Lower lobe of right lung (tissue), 2 donors: ENCODE measurements around the gene CPT1A. TPM values are rescaled to one million over a fixed set of nuclear protein-coding genes. Genes with fewer than 3 reads are reported as not detected.
A peak's percentile ranks its signal among the peaks of the same experiment; 100 is the strongest.

Source experiments
- ATAC-seq, 2 donors: fragments of 200-7000 bp; cut with Tn5 transposase; one replicate each; pipeline ENCODE4 v1.9.1; 2020 to 2022; ENCODE audit warnings: mild to moderate bottlenecking in 2 of 2, moderate library complexity in 2 of 2
- DNase-seq: peaks from one replicate; pipeline ENCODE4 v3.0.0-alpha.2; 2020
- H3K27ac ChIP-seq: fragments of 200-600 bp; one replicate; pipeline ENCODE4 v1.8.0; 2022
- H3K27me3 ChIP-seq: fragments of 200-600 bp; one replicate; pipeline ENCODE4 v1.8.0; 2022; ENCODE audit warnings: low read depth
- H3K36me3 ChIP-seq: fragments of 200-600 bp; one replicate; pipeline ENCODE4 v1.8.0; 2022; ENCODE audit warnings: mild to moderate bottlenecking
- H3K4me1 ChIP-seq: fragments of 200-600 bp; one replicate; pipeline ENCODE4 v1.8.0; 2022
- H3K4me3 ChIP-seq: fragments of 200-600 bp; one replicate; pipeline ENCODE4 v1.8.0; 2022; ENCODE audit warnings: mild to moderate bottlenecking
- H3K9me3 ChIP-seq: fragments of 200-600 bp; one replicate; pipeline ENCODE4 v1.8.0; 2022
- intact Hi-C: fragments of 100-400 bp; cut with DNase I; formaldehyde crosslinking; loops from one replicate; pipeline ENCODE4 v1.11.0; 2022
- total RNA-seq: library from RNA; stranded (reverse); fragmentation: NEBNext Ultra II Directional; extraction: Animal tissue kit (Norgen Biotek cat#: 25700); gene quantifications from one replicate; pipeline ENCODE4 v1.2.1, GENCODE V29; 2021
- TF ChIP-seq, protein P1 (sequence below): fragments of 200-600 bp; IDR thresholded peaks from one replicate; pipeline ENCODE4 v1.8.0; 2022; ENCODE audit warnings: antibody characterized with exemption, mild to moderate bottlenecking
- donor health status: DM: no; HTN: yes; CAD: no; lungs with severe emphysema.

The CPT1A gene
- total RNA-seq, 1 donor from 2014 or later, result 88.4 TPM

DNA sequence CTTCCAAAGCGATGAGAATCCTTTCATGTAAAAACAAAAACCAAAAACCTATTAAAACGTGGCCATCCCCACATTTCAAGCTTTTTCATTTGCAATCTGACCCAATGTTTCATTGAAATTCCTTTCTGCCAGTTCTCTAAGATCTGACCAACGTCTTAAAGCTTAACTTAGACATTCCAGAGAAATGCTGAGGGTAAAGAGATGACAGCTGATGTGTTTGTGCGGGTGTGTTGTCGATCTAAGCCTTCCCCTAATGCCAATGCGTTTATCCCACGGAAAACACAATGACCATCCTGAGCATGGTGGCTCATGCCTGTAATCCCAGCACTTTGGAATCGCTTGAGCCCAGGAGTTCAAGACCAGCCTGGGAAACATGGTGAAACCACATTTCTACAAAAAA lies 84.0 kb downstream of the CPT1A start:
- no peak overlapping the region for H3K4me3 ChIP-seq
- intact Hi-C loops, result no loop called here
- H3K27me3 ChIP-seq, result no peaks in the 10 kb centered on the region
- H3K4me1 ChIP-seq, result no peaks in the 10 kb centered on the region
- no peak for DNase-seq
- H3K36me3 ChIP-seq, result peaks cover 82% of the 10 kb centered on the region
- H3K9me3 ChIP-seq, result no peaks in the 10 kb centered on the region
- no peak for ATAC-seq
- TF ChIP-seq, protein P1, sequence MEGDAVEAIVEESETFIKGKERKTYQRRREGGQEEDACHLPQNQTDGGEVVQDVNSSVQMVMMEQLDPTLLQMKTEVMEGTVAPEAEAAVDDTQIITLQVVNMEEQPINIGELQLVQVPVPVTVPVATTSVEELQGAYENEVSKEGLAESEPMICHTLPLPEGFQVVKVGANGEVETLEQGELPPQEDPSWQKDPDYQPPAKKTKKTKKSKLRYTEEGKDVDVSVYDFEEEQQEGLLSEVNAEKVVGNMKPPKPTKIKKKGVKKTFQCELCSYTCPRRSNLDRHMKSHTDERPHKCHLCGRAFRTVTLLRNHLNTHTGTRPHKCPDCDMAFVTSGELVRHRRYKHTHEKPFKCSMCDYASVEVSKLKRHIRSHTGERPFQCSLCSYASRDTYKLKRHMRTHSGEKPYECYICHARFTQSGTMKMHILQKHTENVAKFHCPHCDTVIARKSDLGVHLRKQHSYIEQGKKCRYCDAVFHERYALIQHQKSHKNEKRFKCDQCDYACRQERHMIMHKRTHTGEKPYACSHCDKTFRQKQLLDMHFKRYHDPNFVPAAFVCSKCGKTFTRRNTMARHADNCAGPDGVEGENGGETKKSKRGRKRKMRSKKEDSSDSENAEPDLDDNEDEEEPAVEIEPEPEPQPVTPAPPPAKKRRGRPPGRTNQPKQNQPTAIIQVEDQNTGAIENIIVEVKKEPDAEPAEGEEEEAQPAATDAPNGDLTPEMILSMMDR, result no peak
- H3K27ac ChIP-seq, result no peak overlapping the region

GRCh38 chr11:68756171-68756766 lies 85.4 kb downstream of the CPT1A start:
- Histone ChIP-seq H3K4me3 (no peak overlapping the region), H3K27me3 (no peaks in the 10 kb centered on the region), H3K27ac (no peak overlapping the region), H3K36me3 (peaks cover 67% of the 10 kb centered on the region), H3K4me1 (peaks cover 5% of the 10 kb centered on the region), H3K9me3 (no peaks in the 10 kb centered on the region)
- ATAC-seq (no peak), DNase-seq (no peak)
- intact Hi-C loops, result no loop called here
- TF ChIP-seq, protein P1, result no peak

DNA sequence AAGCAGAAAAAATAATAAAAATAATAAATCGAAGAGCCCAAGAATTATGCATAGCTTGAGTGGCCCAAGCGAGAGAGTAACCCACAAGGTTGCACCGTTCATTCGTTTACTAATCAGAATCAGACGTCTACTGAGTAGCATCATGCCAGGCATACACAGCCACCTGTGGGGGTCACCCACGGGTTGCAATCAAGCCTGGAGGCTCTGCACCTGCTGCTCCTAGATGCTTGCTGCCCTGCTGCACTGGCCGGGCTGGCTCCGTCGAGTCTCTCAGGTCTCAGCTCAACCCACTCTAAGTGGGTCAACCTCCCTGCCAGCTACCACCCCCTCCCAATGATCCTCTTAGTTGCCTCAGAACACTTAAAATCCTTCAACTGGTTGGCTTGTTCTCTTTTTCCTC lies 88.4 kb downstream of the CPT1A start:
- peaks cover 38% of the 10 kb centered on the region for H3K36me3 ChIP-seq
- ATAC-seq, result no peak
- H3K27me3 ChIP-seq, result no peaks in the 10 kb centered on the region
- H3K4me1 ChIP-seq, result peaks cover 5% of the 10 kb centered on the region
- TF ChIP-seq, protein P1, result no peak
- H3K9me3 ChIP-seq, result no peaks in the 10 kb centered on the region
- H3K4me3 ChIP-seq, result no peak overlapping the region
- no peak overlapping the region for H3K27ac ChIP-seq
- intact Hi-C loops, result no loop called here
- no peak for DNase-seq

- H3K4me1 ChIP-seq, result peaks cover 5% of the 10 kb centered on the region
- no peak within 1 kb of the TSS for H3K27ac ChIP-seq
- intact Hi-C loops, result no loop called here
- peak within 1 kb of the TSS; percentile 37 for H3K4me3 ChIP-seq
- DNase-seq (peak; percentile 94), ATAC-seq (peak; percentile 96 to 97)
- peaks cover 18% of the 10 kb centered on the region for H3K36me3 ChIP-seq
- H3K9me3 ChIP-seq, result no peaks in the 10 kb centered on the region
- no peaks in the 10 kb centered on the region for H3K27me3 ChIP-seq
- TF ChIP-seq, protein P1, result no peak
Measured at GRCh38 chr11:68751331-68751856, 90.3 kb downstream of the CPT1A start, which contains the start of gene TESMIN. Gene TESMIN (minus strand): TSS chr11:68751520. CDS start chr11:68750660, 860 bp downstream.

GRCh38 chr11:68751004-68751325 lies 90.8 kb downstream of the CPT1A start:
- Histone ChIP-seq H3K4me3 (peak overlapping the region; percentile 37), H3K9me3 (no peaks in the 10 kb centered on the region), H3K36me3 (peaks cover 14% of the 10 kb centered on the region), H3K4me1 (peaks cover 5% of the 10 kb centered on the region), H3K27me3 (no peaks in the 10 kb centered on the region), H3K27ac (no peak overlapping the region)
- DNase-seq, result no peak
- TF ChIP-seq, protein P1, result no peak
- no peak for ATAC-seq
- intact Hi-C loops, result no loop called here
